Measurements from ENCODE around the gene SURF6.

GRCh38 chr9:133331221-133331620, 4.8 kb downstream of the SURF6 start:
- no peak for TF ChIP-seq CTCF (conservative IDR thresholded peaks at IDR 0.05; ENCODE audit: low read length)
- no peak for TF ChIP-seq EZH2phosphoT487 (IDR thresholded peaks at IDR 0.05; ENCODE audit: borderline replicate concordance, low read depth, low read length)

All from OCI-LY7 (cell line).